NCI-H187 (cell line): ENCODE data around the gene PPARG.
"Not testable (repeated sequence)": the region's sequence is repeated elsewhere in the genome, so short reads cannot be mapped to it uniquely, and the experiment has no call there.

Experiments
- DNase-seq, 2 experiments: peaks; one replicate each; lab custom pipeline; 2025; lab: John Stamatoyannopoulos, UW

PPARG gene

GRCh38 chr3:12279591-12280326 is 9.1 kb upstream of the PPARG start:
- DNase-seq, result no peak

- no peak for DNase-seq
These were observed 8.5 kb upstream of the PPARG start for GRCh38 chr3:12280357-12280806.

GRCh38 chr3:12284591-12284990 is 4.3 kb upstream of the PPARG start:
- DNase-seq, result no peak

GRCh38 chr3:12285003-12285555 is 3.8 kb upstream of the PPARG start:
- no peak for DNase-seq

GRCh38 chr3:12285779-12286178 is 3.1 kb upstream of the PPARG start:
- not testable (repeated sequence) for DNase-seq

GRCh38 chr3:12286504-12286903 is 2.4 kb upstream of the PPARG start:
- DNase-seq, result no peak

GRCh38 chr3:12286927-12287726 is 1.7 kb upstream of the PPARG start:
- DNase-seq, result no peak

GRCh38 chr3:12287727-12288181 is 1.1 kb upstream of the PPARG start:
- no peak for DNase-seq

GRCh38 chr3:12289524-12289923 is 654 bp downstream of the PPARG start:
- no peak for DNase-seq

GRCh38 chr3:12292770-12293169 is 3.9 kb downstream of the PPARG start:
- no peak for DNase-seq

- DNase-seq, result no peak
These were observed 6.2 kb downstream of the PPARG start for GRCh38 chr3:12294885-12295580.

GRCh38 chr3:12296511-12296910 is 7.6 kb downstream of the PPARG start:
- no peak for DNase-seq

GRCh38 chr3:12299026-12299425 is 10.2 kb downstream of the PPARG start:
- DNase-seq, result no peak

- DNase-seq, result no peak
These were observed 11.3 kb downstream of the PPARG start for GRCh38 chr3:12300137-12300536.

GRCh38 chr3:12301031-12301430 is 12.2 kb downstream of the PPARG start:
- DNase-seq, result no peak

GRCh38 chr3:12301513-12301912 is 12.6 kb downstream of the PPARG start:
- no peak for DNase-seq

GRCh38 chr3:12302564-12302963 is 13.7 kb downstream of the PPARG start:
- DNase-seq, result no peak

- no peak for DNase-seq
These were observed 14.7 kb downstream of the PPARG start for GRCh38 chr3:12303534-12303933.

- no peak for DNase-seq
These were observed 15.1 kb downstream of the PPARG start for GRCh38 chr3:12303993-12304392.

GRCh38 chr3:12307136-12307535 is 18.3 kb downstream of the PPARG start:
- no peak for DNase-seq

GRCh38 chr3:12308517-12308916 is 19.6 kb downstream of the PPARG start:
- no peak for DNase-seq

- no peak for DNase-seq
These were observed 20.8 kb downstream of the PPARG start for GRCh38 chr3:12309716-12310115.
